Stimulated activated CD4-positive, alpha-beta T cell treated with anti-CD3 and anti-CD28 coated beads, Interleukin-2, amount 100 ng/mL, for 48 hours (primary cell): ENCODE data around the gene PGLYRP4.

ENCODE experiments used
- DNase-seq, 2 donors: peaks; one replicate each; pipeline ENCODE4 v3.0.0-alpha.2; 2020

PGLYRP4 gene

DNA sequence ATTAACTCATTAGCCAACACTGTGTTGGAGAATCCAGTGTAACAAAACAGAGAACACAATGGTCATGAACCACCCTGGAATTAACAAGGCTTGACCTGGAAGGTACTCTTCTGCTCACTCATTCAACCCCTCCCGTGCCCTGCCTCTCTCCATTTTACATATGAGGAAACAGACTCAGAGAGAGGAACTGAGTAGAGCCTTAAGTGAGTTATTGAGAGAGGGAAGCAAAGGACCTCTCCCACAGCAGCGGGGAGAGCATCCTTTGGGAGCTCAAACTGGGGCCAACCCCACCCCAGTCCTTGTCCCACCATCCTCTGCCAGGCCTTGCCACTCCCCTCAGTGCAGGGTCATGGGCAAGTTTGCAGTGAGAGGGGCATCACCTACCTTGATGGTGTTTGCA is 25.4 kb upstream of the PGLYRP4 start:
- DNase-seq, result no peak

DNA sequence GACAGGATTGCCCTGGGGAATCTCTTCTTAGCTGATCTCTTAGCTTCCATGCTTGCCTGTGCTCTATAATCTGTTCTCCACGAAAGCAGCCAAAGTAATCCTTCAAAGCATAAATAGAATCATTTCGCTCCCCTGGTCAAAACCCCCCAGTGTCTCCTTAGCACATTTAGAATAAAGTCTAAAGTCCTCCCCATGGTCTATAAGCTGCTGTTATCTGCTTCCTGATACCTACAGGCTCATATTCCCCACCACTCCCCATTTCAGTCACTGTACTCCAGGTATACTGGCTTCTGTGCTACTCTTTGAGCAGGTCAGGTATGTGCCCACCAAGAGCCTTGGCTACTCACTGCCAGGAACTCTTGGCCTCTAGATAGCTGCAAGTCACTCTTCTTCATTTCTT is 23.9 kb upstream of the PGLYRP4 start:
- DNase-seq, result no peak

DNA sequence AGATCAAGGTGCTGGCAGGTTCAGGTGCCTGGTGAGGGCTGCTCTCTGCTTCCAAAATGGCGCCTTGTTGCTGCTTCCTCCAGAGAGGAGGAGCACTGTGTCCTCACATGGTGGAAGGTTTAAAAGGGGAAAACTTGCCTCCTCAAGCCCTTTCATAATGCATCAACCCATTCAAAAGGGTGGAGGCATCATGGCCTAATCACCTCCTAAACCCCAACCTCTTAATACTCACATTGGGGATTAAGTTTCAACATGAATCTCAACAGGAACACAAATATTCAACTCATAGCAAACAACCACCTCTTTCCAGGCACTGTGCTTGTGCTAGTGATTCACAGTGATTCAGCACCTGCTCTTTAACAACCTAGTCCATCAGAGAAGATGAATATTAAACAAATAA is 22.6 kb upstream of the PGLYRP4 start:
- no peak for DNase-seq

DNA sequence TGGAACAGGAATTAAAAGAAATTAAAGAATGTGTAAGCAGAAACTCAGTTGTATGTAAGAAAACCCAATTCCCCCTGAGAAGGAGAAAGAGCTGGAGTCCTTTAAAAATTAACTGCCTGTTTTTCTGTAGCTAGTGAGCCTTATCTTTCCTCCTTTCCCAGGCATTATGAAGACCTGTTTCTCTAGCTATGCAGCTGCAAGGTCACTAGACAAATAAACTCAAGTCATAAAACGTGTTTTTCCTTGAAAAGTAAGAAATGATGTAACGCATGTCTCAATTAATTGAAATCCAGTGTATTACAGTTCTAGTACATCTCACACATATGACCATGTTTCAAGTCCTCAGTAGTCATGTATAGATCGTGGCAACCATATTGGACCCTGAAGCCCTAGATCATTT is 21.5 kb upstream of the PGLYRP4 start:
- no peak for DNase-seq

DNA sequence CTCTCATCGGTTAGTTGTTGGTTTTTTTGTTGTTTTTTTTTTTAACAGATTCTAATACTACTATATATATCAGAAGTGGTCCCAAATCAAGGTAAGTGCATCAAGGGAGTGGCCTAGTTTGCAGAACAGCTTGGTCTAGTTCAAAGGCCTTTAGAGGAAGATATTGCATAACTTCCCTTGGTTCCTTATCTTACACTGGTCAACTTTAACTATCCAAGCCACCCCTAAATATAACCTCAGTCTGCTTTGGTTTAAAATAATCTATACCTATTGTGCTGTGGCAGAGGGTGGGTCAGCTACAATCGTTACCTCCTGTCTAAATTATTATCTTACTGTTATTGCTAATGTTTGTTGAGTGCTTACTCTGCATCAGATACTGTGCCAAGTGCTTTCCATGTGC is 19.9 kb upstream of the PGLYRP4 start:
- DNase-seq, result no peak

DNA sequence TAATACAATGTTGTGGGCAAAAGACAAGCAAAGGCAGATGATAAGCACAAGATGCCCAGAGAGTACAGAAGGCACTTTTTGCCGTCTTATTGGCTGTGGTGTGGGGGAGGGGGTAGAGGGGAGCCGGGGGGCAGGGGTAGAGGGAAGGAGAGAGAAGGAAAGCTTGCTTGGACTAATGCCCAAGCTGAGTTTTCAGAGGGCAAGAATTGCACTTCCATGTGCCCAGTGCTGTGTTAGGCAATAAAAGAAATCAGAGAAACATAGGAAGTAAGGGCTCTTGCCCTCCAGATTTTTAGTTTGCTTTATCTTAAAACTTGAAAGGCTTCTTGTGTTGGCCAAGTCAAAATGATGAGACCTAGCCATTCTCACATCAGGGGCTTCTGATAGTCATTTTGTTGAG is 18.4 kb upstream of the PGLYRP4 start:
- DNase-seq, result no peak

DNA sequence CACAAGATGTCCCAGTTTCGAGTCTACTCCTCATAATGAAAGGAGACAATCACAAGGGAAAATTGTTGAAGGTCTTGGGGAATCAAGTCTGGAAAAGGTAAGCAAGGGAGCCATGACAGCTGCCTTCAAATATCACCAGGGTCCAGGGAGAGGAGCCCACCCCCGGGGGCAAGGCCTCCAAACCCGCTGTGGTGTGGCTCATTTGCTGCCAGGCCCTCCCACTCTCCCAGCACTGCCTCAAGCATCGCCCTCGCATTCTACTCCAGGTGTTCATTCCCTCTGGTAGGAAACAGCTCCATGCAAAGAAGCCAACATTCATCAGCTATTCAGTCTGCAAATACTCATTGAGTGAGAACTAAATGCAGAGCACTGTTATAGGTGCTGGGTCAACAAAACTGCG is 17.6 kb upstream of the PGLYRP4 start:
- DNase-seq, result no peak

DNA sequence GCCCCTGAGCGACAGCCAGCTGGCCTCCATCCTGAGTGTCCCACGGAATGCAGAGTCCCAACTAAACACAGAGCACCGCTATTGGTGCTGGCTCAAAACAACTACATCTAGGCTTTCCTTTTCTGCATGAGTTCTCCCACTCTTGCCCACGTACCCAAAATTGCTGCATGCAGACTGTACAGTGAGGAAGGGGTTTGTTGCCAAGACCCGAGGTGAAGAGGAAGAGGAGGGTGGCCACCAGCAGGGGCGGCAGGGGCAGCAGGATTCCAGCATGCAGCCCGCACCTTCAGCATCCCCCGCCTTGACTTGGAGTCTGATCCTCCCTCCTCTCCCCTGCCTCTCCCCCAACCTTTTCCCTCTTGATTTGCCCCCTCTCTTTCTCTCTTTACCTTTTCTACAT is 17.1 kb upstream of the PGLYRP4 start:
- DNase-seq, result no peak

DNA sequence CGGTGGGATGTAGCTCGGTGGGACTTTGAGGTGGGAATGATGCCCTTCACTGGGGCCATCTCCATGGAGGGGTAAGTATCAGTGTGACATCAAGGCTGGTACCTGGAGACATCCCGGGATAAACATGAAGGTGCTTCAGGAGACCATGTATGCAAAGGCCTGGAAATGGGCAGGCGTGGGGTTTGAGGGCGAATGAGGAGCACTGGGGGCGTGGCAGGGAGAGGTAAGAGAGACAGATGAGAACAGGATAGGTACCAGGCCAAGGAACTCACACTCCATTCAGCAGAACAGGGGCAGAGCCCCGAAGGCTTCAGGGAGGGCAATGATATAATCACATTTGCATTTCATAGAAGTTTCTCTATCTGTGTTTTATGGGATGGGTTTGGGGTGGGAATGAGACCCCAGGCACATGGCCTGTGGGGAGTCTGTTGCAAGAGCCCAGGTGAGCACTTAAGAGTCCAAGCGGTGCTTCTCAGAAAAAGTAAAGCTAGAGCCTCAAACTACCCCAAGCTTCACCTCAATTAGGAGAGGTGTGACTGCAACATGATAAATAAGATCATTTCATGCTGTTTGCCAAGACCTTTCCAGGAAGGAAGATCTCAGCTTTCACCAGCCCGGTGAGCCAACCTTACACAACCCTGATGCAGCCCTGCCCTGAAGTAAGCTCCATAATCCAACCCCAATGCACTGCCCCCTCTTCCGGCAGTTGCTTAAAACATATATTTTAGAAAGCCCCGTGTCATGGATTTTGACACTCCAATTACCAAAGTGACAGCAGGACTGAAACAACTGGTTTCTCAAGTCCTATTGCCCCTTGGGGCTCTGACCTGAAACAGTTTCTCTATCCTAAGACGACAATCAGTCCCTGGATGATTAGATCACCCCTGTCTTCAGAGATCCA is 16.4 kb upstream of the PGLYRP4 start:
- DNase-seq, result no peak

DNA sequence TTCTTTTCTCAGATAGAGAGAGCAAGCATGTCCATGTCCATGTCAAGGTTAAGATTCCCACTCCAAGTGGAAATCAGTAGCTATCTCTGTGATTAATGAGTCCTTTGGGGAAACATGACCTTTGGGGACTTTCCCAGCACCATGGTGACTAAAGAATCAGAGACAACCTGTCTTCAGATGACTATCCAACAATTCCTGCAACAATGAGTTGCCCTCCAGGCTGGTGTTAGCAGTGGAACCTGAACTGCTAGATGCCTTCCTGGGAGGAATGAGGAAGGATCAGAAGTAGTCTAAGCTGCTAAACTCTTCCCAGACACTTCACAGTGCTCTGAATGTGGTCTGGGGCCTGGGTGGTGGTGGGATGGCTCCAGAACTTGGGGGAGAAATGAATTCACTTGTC is 15.5 kb upstream of the PGLYRP4 start:
- no peak for DNase-seq

DNA sequence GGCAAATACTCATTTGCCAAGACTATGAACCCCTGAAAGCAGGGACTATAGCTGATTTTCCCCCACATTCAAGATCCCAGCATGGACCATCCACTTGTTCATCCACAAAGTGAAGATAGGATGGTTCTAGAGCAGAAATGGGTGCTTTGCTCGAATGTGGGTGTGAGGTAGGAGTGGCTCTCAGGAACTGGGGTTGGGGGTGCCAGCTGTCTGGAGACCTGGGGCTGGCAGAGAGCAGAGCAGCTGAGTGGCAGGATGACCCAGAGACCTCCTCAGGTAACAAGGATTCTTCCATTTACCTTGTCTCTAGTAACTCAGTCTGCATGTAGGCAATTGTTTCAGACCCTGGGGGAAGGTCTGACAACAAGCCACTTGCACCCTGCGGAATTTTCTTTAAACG is 15.0 kb upstream of the PGLYRP4 start:
- no peak for DNase-seq

DNA sequence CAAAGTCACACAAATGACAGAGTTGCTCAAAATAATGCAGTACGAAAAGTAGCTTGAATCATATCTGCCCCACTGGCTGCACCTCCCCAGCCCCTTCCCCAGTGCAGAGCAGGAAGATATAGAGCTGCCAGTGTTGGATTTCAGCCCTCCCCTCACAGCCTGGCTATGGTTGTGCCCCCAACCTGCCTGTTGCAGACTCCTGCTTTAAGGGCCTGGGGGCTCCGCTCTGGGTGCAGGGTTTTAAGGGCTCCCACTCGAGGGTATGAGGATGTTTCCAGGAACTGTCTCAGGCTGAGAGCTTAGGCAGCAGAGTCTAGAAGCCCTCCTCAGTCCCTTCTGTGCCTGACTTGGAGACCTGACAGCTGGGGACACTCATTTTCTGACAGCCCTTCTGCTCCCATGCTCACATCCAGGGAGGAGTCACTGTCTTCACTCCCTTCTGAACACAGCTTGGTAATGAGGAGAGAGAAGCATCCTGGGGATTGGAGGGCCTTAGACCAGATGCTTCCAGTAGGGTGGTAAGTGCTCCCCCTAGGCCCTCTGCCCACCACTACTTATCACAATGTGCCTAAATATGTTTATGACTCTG is 13.6 kb upstream of the PGLYRP4 start:
- no peak for DNase-seq

DNA sequence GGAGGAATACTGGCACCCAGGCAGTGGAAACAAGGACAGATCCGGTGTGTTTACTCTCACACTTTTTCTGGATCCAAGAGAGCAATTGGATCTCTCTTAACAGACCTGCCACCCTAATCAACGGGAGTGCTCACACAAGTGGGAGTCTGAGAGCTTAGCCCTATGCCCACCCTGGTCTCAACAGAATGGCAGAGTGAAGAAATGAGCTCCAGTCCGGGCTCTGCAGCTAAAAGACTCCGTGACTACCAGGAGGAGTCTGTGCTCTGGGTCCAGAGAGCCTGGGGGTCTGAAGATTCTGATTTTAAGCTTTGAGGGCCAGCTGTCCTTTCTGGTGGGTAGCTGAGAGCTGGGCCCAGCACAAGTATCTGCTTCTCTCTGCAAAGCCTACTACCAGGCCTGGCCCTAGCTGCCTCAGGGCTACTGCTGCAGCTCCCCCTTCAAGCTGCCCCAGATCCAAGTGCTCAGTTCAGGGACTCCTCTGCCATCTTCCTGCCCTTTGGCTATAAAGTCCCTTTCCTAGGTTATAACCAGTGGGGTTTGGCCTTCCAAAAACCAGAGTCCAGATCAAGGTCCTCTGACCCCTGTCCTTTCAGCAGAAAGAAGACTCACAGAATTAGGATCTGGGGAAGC is 13.0 kb upstream of the PGLYRP4 start:
- DNase-seq, result no peak

DNA sequence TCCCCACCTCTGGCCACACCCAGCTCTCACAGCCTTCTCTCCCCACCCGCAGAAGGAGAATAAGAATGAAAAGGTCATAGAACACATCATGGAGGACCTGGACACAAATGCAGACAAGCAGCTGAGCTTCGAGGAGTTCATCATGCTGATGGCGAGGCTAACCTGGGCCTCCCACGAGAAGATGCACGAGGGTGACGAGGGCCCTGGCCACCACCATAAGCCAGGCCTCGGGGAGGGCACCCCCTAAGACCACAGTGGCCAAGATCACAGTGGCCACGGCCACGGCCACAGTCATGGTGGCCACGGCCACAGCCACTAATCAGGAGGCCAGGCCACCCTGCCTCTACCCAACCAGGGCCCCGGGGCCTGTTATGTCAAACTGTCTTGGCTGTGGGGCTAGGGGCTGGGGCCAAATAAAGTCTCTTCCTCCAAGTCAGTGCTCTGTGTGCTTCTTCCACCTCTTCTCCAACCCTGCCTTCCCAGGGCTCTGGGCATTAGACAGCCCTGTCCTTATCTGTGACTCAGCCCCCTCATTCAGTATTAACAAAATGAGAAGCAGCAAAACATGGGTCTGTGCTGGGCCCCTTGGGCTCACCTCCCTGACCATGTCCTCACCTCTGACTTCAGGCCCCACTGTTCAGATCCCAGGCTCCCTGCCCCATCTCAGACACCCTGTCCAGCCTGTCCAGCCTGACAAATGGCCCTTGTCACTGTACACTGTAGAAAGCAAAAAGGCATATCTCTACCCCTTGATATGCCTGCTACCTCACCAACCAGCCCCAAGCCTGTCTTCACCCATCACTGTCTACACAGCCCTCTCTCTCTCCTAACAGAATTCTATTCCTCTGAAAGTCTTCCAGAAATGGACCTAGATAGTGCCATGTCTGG is 12.2 kb upstream of the PGLYRP4 start:
- DNase-seq, result no peak

DNA sequence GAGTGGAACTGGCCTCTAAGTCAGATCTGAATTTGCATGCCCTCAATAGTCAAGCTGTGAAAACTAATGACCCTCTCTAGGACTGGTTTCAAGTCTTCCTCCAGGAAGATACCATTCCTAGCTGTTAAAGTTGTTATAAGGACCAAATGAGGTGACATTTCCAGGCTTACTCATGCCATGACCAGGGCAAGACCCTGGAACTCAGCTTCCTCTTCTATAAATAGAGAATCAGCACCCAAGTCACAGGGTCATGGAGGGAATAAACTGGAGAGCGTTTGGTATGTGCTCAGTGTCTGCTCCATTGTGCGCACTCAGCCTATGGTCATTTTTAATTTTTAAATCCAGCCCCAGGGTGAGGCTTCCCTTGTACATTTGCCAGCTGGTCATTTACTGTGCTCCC is 11.5 kb upstream of the PGLYRP4 start:
- no peak for DNase-seq

DNA sequence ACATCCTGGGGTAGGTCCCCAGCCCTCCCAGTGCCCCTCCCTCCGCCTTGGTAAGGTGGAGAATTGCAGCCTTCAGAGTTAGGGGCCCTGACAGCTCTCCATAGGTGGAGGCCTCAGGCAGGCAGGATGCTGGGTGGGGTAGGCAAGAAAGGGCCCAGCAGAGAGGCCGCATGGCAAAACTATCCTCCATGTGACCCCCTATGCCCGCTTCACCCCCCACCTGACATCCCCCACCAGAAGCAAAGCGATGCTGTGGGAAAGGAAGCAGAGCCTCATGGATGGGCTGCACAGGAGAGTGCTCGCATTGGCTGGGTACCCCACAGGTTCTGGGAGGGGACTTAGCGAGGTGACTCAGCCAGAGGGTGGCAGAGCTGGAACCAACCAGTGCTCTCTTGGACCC is 10.6 kb upstream of the PGLYRP4 start:
- no peak for DNase-seq

DNA sequence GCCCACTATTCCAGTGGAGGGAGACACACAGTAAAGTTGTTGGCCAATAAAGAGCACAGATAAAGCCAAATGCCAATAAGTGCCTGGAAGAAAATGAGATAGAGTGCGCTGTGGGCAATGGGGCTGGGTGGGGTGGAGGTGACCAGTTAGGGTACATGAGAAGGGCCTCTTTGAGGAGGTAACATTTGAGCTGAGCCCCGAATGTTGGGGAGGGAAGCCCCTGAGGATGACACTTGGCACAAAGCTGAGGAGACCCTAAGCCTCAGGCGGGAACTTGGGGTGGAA is 10.0 kb upstream of the PGLYRP4 start:
- no peak for DNase-seq

DNA sequence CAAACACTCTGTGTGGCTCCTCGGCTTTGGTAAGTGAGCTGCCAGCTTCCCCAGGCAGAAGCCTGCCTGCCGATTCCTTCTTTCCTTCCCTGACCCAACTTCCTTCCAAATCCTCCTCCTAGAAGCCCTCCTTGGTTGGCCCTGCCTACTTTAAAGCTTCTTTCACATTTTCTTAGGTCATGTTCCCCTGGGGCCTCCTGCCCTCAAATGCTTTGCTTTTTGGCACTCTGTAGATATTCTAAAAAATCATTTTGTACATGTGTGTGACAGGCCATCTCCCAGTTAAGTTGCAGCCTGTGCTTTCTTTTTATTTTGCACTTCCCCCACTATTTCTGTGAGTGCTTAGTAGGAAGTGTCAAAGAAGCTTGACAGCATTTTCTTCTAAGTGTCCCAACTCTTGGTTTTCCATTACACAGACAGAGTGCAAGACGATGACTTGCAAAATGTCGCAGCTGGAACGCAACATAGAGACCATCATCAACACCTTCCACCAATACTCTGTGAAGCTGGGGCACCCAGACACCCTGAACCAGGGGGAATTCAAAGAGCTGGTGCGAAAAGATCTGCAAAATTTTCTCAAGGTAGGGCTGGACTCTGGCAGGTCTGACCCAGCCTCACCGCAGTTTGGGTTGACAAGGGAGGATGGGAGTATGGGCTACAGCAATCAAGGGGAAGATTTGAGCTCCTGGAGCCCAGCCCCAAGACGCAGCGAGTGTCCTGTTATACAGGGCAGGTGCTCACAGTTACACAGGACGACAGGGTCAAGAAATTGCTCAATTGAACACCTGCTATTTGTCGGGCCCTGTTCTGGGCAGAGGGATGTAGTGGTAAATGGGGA is 9.4 kb upstream of the PGLYRP4 start, which contains the start of gene S100A9:
Gene S100A9 (plus strand): TSS at position 2 of the 838 bp plus-strand sequence. CDS start 430 bp downstream, at position 432.
- no peak for DNase-seq

DNA sequence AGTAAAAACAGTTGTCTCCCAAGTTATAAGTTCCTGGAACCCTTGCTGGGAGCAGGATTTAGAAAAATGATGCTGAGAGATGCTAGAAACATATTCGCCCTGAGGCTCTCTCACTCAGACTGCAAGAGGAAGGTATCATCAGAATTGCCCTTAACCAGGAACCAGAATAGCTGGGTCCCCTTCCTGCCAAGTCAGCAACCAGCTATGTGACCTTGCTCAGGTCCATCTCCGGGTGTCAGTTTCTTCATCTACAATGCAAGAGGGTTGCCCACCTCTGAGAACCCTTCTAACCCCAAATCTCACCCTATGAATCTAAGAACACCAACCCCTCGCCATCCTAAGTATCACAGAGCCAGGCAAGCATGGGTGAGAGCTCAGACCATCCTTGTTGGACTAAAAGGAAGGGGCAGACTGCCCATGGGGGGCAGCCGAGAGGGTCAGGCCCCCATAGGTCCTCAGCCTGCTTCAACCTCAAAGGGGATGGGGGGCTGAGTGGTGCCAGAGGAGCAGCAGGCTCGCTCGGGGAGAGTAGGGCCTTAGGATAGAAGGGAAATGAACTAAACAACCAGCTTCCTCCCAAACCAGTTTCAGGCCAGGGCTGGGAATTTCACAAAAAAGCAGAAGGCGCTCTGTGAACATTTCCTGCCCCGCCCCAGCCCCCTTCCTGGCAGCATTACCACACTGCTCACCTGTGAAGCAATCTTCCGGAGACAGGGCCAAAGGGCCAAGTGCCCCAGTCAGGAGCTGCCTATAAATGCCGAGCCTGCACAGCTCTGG is 8.6 kb upstream of the PGLYRP4 start:
- DNase-seq, result no peak

DNA sequence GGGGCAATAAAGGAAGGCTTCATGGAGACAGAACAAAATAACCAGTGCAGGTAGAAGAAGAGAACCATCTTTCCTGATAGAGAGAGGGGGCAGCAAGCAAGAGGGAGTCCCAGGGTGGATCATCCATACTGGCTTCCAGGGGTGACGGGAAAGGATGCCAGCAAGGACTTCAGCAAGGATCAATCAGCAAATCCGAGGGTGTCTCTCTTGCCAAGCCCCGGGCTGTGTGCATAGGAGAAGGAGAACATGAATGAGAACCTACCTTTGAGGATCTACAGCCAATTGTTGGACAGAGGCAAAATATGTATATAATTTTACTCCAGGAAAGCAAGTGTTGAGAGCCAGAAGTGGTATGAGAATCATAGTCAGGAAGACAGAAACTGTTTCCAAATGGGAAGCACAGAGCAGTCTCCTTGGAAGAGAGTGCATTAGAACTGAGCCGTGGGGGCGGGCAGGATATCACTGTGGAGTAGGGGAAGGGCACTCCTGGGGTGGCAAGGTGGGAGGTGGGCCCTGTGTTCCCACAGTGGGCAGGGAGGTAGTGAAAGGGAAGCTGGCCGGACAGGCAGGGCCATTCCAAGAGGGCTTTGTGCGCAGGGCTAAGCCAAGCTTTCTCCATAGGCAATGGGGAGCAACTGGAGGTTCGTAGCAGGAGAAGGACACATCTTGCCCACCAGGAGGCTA is 7.9 kb upstream of the PGLYRP4 start:
- no peak for DNase-seq
